Ovary (tissue), 9 donors: ENCODE results near the gene COL23A1. TPM values are rescaled to one million over a fixed set of nuclear protein-coding genes. Genes with fewer than 3 reads are reported as not detected.

Source experiments
- DNase-seq, 5 donors: peaks; one replicate each; pipeline ENCODE4 v3.0.0-alpha.2; 2019 to 2020
- H3K27ac ChIP-seq, 2 donors: fragments of 200-600 bp; one replicate each; pipeline versions ENCODE4 v1.5.1 to v1.8.0; 2019 to 2022
- H3K27me3 ChIP-seq: fragments of 200-600 bp; one replicate; pipeline ENCODE4 v1.8.0; 2022
- H3K36me3 ChIP-seq: fragments of 200-600 bp; sonication (generic); one replicate; pipeline ENCODE4 v1.5.1; 2019
- H3K4me1 ChIP-seq: one replicate; pipeline ENCODE4 v1.8.1; 2013; ENCODE audit warnings: mild to moderate bottlenecking, moderate library complexity; ENCODE audit not compliant: insufficient read depth
- H3K4me3 ChIP-seq: fragments of 200-600 bp; sonication (generic); one replicate; pipeline ENCODE4 v1.5.1; 2017
- H3K9me3 ChIP-seq, 2 donors: fragments of 200-600 bp in 1 of 2; sonication (generic) in 1 of 2; one replicate each; pipeline versions ENCODE4 v1.5.1 to v1.8.1; 2013 to 2019; ENCODE audit warnings: mild to moderate bottlenecking in 1 of 2, moderate library complexity in 1 of 2
- CTCF ChIP-seq, 3 donors: fragments of 450-650 bp in 2 of 3; fragments of 200-600 bp in 1 of 3; IDR thresholded peaks; one replicate each; pipeline versions ENCODE4 v1.5.1 to v1.8.0; 2016 to 2022; ENCODE audit warnings: antibody characterized with exemption in 3 of 3, mild to moderate bottlenecking in 1 of 3
- EP300 ChIP-seq: sonication (generic); formaldehyde crosslinking; IDR thresholded peaks from one replicate; pipeline ENCODE4 v1.6.1; 2017; ENCODE audit warnings: antibody characterized with exemption
- POLR2A ChIP-seq: fragments of 450-650 bp; IDR thresholded peaks from one replicate; pipeline ENCODE4 v1.6.1; 2017; ENCODE audit warnings: antibody characterized with exemption, mild to moderate bottlenecking, moderate library complexity
- WGBS, 3 donors: extraction: QIAGEN DNeasy Blood & Tissue Kit in 1 of 3; methylation state at CpG; one replicate each; pipeline versions ENCODE4 v1.1.5 to v1.1.7; 2013 to 2017; 5-methylcytosine and 5-hydroxymethylcytosine counted together
- intact Hi-C, 4 donors: fragments of 100-400 bp; cut with DNase I; formaldehyde crosslinking; loops; one replicate each; pipeline versions ENCODE4 v1.11.0 to v1.15.1; 2022 to 2023
- polyA plus RNA-seq, 2 donors: library from polyadenylated mRNA; stranded (reverse); fragments of 200-250 nt in 1 of 2; fragments of 350-450 nt in 1 of 2; fragmentation: Illumina TruSeq in 1 of 2; extraction: RNeasy Lipid Tissue Mini Kit (QIAGEN cat#74804) in 1 of 2; gene quantifications; one replicate each; pipeline ENCODE4 v1.2.3, GENCODE V29; 2013 to 2014
- total RNA-seq, 7 donors: library from RNA; depleted of rRNA in 2 of 7; stranded (reverse); fragments of >200 nt in 2 of 7; fragmentation: NEBNext Ultra II Directional in 3 of 7; extraction: Animal tissue kit (Norgen Biotek cat#: 25700) in 3 of 7; gene quantifications; one replicate each; pipeline versions ENCODE4 v1.1.0 to v1.2.4, GENCODE V29; 2016 to 2023
- donor health status: DM: no; HTN: no; CAD: no; lungs with moderate emphysema.
- donor health status: DM: no; HTN: no; CAD: no.
- donor health status: Bipolar disorder and iron deficiency.
- donor health status: DM: yes; HTN: yes; CAD: no.
- donor health status: DM: no; HTN: no; CAD: no.
- donor health status: DM: yes; HTN: yes; CAD: no.

Gene COL23A1
- total and polyA plus RNA-seq, 9 donors = 0.13 to 0.92 (median 0.39) TPM; not detected in 1

- no peak for DNase-seq
- no peak overlapping the region for H3K27ac ChIP-seq
- WGBS, 3 donors = 79 to 84% (median 83%) methylated on average over 13 of the region's 13 CpGs
- H3K9me3 ChIP-seq = no peaks in the 10 kb centered on the region
- no peak for TF ChIP-seq CTCF (IDR thresholded peaks at IDR 0.05)
- no peak for TF ChIP-seq POLR2A
- no peak for TF ChIP-seq EP300
- no peaks in the 10 kb centered on the region for H3K27me3 ChIP-seq
- no peak overlapping the region for H3K4me3 ChIP-seq
- H3K4me1 ChIP-seq = no peaks in the 10 kb centered on the region
- intact Hi-C loops = no loop called here
- no peaks in the 10 kb centered on the region for H3K36me3 ChIP-seq
Observed at GRCh38 chr5:178505639-178506407, 84.4 kb downstream of the COL23A1 start.

GRCh38 chr5:178504340-178504960, 85.7 kb downstream of the COL23A1 start:
- Histone ChIP-seq H3K4me1 (no peaks in the 10 kb centered on the region), H3K27ac (no peak overlapping the region), H3K36me3 (no peaks in the 10 kb centered on the region), H3K4me3 (no peak overlapping the region), H3K9me3 (no peaks in the 10 kb centered on the region), H3K27me3 (no peaks in the 10 kb centered on the region)
- intact Hi-C loops = no loop called here
- TF ChIP-seq POLR2A (no peak), EP300 (no peak), CTCF (IDR thresholded peaks at IDR 0.05) (no peak)
- DNase-seq = no peak
- WGBS, 3 donors = 76 to 84% (median 79%) methylated on average over 11 of the region's 11 CpGs

- 86 to 87% (median 86%) methylated on average over 21 of the region's 21 CpGs for WGBS, 3 donors
Observed at GRCh38 chr5:178502401-178503100, 87.6 kb downstream of the COL23A1 start.

More at GRCh38 chr5:178502401-178503100, 87.6 kb downstream of the COL23A1 start:
- Histone ChIP-seq H3K9me3 (no peaks in the 10 kb centered on the region), H3K36me3 (no peaks in the 10 kb centered on the region), H3K4me3 (no peak overlapping the region), H3K27ac (no peak overlapping the region), H3K4me1 (no peaks in the 10 kb centered on the region), H3K27me3 (no peaks in the 10 kb centered on the region)
- intact Hi-C loops = no loop called here
- no peak for DNase-seq
- TF ChIP-seq CTCF (IDR thresholded peaks at IDR 0.05) = no peak
- no peak for TF ChIP-seq EP300
- no peak for TF ChIP-seq POLR2A
